Fibroblast of skin of left biceps (primary cell): ENCODE measurements around the gene GABRD.

Experiments used
- DNase-seq, 2 experiments: peaks; one replicate each; pipeline ENCODE4 v3.0.0-alpha.2; 2013; ENCODE audit warnings: low read depth in 2 of 2

The GABRD gene

DNA sequence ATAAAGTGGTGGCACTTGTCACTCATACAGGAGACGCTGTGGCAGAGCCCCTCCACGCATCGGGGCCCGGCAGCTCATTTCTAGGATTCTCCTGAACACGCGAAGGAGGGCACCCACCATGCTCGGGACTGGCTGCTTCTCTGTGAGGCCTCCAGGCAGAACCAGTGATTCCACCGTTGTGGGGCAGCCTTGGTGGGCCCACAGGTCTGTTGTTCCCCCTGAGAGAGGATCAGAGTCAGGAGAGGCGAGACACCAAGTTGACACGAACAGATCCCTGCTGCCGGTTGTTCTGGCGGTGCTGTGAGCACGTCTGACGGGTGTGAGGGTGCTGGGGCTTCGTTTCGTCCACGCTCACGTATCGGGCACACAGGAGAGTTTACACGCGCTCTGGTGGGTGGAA is 57.7 kb downstream of the GABRD start:
- no peak for DNase-seq

DNA sequence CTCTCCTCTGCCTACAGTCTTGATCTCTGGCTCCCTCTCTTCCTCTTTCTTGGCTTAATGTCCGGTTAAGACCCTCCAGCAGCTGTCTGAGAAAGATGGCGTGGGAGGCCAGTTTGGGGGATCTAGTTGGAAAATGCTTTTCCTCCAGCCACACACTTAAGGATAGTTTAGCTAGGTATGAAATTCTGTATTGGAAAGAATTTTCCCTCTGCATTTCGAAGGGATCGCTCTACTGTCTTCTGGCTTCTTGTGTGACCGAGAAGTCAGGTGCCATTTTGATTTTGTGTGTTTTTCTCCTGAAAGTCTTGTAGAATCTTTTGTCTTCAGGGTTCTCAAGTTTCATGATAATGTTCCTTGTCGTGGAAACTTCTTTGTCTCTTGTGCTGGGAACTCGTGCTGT is 59.0 kb downstream of the GABRD start:
- no peak for DNase-seq

DNA sequence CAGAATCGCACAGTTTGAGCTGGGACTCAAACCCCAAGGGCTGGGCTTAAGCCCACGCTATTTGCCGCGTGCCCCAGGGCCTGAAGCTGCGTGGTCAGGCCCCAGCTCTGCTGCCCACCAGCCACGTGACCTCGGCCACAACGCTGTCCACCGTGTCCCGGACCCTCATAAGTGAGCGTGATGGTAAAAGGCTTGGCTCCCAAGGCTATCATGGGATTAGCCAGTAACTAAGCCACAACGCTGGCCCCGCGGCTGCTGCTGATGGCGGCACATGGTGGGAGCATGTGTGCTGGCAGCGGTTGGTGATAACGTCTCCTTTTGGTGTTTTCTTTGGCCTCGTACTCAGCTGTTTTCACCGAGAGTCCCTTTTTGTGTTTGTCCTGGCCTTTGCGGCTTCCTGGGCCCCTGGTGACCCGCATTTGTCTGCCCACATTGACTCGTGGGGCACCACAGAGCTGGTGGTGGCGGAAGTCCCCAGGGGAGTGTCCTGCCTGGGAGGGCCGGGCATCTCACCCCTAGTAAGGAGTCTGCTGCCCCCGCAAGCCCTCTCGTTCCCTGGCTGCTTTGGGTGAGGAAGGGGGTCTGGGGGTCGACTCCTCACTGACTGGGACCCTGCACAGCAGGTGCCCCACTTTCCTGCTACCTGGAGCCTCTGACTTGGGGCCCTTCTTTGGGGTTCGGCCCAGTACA is 60.4 kb downstream of the GABRD start:
- DNase-seq = no peak

DNA sequence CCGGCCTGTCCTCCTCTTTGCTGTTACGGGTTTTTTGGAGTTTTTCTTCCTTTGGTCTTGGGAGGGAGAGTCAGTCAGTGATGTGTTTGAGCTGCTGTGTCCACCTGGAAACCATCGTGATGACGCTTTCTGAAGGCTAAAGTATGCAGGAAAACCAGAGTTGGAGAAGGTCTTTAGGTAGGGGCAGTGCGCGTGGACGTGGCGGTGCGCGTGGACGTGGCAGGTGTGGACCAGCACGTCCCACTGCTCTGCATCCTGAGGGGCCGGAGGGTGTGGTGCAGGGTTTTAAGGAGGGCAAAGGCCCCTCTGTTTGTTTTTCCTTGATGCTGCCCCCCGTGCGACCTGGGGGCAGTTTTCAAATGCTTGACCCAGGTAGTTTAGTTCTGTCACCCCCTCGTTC is 61.0 kb downstream of the GABRD start:
- DNase-seq = no peak
